ENCODE results near the gene MSLN. TPM values are rescaled to one million over a fixed set of nuclear protein-coding genes. Genes with fewer than 3 reads are reported as not detected.

The MSLN gene
- total and polyA plus RNA-seq, 2 of the 8 experiments (the other 6 are each of a cell fraction or from before 2014, with no cell fraction given): 0.28 to 0.50 TPM

DNA sequence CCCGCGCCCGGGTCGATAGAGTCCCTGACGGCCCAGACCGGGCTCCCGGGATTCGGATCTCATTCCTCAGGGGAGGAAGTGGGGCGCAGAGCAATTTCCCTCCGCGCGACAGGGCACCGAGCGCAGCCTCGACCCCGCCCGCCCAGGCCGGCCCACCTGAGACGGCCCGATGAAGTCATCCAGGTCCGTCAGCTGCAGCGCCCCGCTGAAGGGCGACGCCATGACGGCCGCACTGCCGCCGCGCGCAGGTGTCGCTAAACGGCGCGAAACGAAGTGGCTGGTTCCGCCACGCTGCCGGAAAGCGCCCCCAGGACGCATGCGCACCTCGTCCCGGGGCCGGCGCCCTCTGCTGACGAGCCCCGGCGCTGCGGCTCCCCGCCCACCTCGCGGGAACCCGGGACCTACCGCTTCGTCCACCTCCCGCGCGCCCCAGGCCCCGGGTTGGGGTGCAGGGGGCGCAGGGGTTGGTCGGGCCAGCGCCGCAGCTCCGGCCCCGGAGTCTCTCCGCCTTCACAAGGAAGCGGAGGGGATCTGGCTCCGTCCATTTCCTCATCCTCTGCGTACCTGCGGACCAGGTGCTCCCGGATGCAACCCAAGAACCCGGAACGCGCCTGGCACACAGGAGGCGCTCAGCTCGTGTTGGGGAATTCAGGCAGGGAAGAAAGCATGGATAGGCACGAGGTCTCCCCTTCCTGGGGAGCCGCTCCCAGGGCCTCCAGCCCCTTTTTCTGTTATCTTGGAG is 19.6 kb upstream of the MSLN start, which contains the start of gene CIAO3 (continued):
- TF ChIP-seq ASH2L (IDR thresholded peaks at IDR 0.05; ENCODE audit: low read length) (peak; percentile 45), GABPA (IDR thresholded peaks at IDR 0.05; ENCODE audit: borderline replicate concordance, insufficient read depth, low read length) (no peak), KDM5A (IDR thresholded peaks at IDR 0.05; ENCODE audit: low read length) (0 out of 2 replicates have a peak, but pooled peaks have one; percentile 57), HDAC2 (IDR thresholded peaks at IDR 0.05; ENCODE audit: borderline replicate concordance in 1 of 2, low read depth in 2 of 2, low read length in 2 of 2) (0 out of 4 replicates have a peak, but pooled peaks of 1 of the 2 experiments have one; percentile 48), RXRA (IDR thresholded peaks at IDR 0.05; ENCODE audit: insufficient read depth, low read depth, low read length) (no peak), NRF1 (IDR thresholded peaks at IDR 0.05; ENCODE audit: low read depth, low read length) (peak; percentile 82)
- TF ChIP-seq, protein P1, sequence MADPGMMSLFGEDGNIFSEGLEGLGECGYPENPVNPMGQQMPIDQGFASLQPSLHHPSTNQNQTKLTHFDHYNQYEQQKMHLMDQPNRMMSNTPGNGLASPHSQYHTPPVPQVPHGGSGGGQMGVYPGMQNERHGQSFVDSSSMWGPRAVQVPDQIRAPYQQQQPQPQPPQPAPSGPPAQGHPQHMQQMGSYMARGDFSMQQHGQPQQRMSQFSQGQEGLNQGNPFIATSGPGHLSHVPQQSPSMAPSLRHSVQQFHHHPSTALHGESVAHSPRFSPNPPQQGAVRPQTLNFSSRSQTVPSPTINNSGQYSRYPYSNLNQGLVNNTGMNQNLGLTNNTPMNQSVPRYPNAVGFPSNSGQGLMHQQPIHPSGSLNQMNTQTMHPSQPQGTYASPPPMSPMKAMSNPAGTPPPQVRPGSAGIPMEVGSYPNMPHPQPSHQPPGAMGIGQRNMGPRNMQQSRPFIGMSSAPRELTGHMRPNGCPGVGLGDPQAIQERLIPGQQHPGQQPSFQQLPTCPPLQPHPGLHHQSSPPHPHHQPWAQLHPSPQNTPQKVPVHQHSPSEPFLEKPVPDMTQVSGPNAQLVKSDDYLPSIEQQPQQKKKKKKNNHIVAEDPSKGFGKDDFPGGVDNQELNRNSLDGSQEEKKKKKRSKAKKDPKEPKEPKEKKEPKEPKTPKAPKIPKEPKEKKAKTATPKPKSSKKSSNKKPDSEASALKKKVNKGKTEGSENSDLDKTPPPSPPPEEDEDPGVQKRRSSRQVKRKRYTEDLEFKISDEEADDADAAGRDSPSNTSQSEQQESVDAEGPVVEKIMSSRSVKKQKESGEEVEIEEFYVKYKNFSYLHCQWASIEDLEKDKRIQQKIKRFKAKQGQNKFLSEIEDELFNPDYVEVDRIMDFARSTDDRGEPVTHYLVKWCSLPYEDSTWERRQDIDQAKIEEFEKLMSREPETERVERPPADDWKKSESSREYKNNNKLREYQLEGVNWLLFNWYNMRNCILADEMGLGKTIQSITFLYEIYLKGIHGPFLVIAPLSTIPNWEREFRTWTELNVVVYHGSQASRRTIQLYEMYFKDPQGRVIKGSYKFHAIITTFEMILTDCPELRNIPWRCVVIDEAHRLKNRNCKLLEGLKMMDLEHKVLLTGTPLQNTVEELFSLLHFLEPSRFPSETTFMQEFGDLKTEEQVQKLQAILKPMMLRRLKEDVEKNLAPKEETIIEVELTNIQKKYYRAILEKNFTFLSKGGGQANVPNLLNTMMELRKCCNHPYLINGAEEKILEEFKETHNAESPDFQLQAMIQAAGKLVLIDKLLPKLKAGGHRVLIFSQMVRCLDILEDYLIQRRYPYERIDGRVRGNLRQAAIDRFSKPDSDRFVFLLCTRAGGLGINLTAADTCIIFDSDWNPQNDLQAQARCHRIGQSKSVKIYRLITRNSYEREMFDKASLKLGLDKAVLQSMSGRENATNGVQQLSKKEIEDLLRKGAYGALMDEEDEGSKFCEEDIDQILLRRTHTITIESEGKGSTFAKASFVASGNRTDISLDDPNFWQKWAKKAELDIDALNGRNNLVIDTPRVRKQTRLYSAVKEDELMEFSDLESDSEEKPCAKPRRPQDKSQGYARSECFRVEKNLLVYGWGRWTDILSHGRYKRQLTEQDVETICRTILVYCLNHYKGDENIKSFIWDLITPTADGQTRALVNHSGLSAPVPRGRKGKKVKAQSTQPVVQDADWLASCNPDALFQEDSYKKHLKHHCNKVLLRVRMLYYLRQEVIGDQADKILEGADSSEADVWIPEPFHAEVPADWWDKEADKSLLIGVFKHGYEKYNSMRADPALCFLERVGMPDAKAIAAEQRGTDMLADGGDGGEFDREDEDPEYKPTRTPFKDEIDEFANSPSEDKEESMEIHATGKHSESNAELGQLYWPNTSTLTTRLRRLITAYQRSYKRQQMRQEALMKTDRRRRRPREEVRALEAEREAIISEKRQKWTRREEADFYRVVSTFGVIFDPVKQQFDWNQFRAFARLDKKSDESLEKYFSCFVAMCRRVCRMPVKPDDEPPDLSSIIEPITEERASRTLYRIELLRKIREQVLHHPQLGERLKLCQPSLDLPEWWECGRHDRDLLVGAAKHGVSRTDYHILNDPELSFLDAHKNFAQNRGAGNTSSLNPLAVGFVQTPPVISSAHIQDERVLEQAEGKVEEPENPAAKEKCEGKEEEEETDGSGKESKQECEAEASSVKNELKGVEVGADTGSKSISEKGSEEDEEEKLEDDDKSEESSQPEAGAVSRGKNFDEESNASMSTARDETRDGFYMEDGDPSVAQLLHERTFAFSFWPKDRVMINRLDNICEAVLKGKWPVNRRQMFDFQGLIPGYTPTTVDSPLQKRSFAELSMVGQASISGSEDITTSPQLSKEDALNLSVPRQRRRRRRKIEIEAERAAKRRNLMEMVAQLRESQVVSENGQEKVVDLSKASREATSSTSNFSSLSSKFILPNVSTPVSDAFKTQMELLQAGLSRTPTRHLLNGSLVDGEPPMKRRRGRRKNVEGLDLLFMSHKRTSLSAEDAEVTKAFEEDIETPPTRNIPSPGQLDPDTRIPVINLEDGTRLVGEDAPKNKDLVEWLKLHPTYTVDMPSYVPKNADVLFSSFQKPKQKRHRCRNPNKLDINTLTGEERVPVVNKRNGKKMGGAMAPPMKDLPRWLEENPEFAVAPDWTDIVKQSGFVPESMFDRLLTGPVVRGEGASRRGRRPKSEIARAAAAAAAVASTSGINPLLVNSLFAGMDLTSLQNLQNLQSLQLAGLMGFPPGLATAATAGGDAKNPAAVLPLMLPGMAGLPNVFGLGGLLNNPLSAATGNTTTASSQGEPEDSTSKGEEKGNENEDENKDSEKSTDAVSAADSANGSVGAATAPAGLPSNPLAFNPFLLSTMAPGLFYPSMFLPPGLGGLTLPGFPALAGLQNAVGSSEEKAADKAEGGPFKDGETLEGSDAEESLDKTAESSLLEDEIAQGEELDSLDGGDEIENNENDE (IDR thresholded peaks at IDR 0.05; ENCODE audit: insufficient replicate concordance, low read length): no peak
